GM12865 (cell line): ENCODE data around the gene EFHD2.

ENCODE experiments used
- DNase-seq: peaks from one replicate; pipeline ENCODE4 v3.0.0; 2010; ENCODE audit warnings: low read depth
- H3K4me3 ChIP-seq: 2 replicates; pipeline ENCODE4 v1.5.1; 2011; ENCODE audit warnings: mild to moderate bottlenecking, low read depth, low read length, control low read depth
- TF ChIP-seq, protein P1 (sequence below): IDR thresholded peaks from 2 replicates; pipeline ENCODE4 v1.5.1; 2011; ENCODE audit warnings: low read length, control low read depth, low read depth, inconsistent platforms; ENCODE audit not compliant: insufficient read depth; ENCODE audit errors: missing control alignments

Gene EFHD2

DNA sequence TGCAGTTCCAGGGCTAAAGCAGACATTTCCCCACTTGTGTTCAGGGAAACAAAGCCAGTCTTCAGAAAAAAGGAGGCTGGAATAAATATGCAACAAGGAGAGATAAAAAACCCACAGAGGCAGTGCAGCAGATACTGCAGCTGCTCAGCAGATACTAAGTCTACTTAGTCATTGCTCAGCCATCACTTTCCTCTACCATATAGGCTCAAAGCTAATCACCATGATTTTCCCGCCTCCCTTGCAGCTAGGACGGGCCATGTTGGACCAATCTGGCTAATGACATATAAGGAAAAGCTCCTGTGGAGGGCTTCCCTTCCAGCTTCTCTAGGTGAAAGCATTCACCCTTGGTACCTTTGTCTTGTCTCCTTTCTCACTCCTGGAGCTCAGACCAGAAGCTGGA, 10.0 kb upstream of the EFHD2 start:
- TF ChIP-seq, protein P1, sequence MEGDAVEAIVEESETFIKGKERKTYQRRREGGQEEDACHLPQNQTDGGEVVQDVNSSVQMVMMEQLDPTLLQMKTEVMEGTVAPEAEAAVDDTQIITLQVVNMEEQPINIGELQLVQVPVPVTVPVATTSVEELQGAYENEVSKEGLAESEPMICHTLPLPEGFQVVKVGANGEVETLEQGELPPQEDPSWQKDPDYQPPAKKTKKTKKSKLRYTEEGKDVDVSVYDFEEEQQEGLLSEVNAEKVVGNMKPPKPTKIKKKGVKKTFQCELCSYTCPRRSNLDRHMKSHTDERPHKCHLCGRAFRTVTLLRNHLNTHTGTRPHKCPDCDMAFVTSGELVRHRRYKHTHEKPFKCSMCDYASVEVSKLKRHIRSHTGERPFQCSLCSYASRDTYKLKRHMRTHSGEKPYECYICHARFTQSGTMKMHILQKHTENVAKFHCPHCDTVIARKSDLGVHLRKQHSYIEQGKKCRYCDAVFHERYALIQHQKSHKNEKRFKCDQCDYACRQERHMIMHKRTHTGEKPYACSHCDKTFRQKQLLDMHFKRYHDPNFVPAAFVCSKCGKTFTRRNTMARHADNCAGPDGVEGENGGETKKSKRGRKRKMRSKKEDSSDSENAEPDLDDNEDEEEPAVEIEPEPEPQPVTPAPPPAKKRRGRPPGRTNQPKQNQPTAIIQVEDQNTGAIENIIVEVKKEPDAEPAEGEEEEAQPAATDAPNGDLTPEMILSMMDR, result no peak
- H3K4me3 ChIP-seq, result no peak overlapping the region
- DNase-seq, result no peak

DNA sequence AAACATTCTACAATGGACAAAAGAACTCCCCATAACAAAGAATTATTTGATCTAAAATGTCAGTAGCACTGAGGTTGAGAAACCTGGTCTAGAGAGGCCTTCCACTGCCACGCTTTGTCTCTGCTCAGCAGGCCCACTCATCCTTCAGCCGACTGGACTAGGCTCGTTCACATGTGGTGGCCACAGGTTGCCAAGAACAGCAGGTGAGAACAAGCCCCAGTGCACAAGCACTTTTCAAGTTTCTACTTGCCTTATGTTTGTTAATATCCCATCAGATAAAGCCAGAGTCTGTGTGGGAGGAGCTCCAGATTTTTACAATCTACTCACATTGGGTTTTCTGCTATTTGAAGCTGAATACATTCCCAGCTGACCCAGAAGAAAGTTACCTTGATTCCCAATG, 9.1 kb upstream of the EFHD2 start:
- TF ChIP-seq, protein P1, result no peak
- H3K4me3 ChIP-seq, result no peak overlapping the region
- no peak for DNase-seq

DNA sequence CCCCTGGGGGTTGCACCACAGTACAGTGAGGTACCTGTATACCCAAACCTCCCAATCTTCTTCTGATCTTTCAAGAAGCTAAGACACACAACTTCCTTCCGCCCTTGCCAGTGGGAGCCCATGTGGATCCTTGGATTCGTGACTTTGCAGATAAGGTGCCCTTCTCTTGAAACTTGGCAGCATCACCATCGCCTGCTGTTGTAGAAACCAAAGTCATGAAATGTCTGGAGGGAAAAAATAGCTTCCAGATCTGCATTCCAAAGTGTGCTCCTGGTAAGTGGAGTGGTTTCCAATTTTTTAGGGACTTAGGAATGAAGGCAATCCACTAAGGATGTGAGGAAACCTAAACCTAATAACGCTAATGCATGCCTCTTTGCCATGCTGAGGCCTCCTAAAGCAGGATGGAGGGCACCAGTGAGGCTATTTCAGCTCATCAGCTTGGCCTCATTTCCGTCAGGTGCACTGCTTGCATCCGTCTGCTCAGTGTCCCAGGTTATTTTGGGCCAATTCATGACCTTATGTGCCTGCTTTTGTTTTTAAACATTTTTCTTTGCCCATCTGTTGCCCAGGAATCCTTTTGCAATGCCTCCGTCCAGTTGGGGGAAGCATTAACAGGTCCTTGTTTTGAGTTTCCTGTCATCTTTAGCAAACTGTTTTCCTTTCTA, 8.2 kb upstream of the EFHD2 start:
- no peak overlapping the region for H3K4me3 ChIP-seq
- no peak for DNase-seq
- TF ChIP-seq, protein P1, result no peak

DNA sequence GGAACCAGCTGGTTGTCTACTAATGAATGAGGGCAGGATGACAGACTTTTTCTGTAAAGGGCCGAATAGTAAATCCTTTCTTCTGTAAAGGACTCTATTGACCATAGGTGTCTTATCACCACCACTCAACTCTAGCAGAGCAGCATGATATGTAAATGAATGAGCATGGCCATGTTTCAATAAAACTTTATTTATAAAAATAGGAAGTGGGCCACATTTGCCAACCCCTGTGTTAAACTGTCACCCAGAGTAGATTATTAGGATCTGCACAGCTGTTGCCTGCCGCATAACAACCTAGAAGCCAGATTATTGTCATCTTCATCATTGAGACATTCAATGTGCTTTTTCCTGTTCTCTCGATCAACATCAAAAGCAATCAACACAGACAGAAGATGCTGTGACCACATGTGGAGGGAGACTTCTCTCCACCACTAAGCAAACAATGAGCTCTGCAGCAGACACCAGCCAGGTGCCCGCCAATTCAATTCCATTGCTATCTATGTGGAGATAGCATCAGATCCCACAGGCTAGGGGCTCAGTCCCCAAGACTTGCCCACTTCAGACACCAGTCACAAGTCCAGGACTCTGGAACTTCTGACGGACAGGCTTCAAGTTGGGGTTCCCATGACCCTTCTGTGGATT, 6.8 kb upstream of the EFHD2 start:
- TF ChIP-seq, protein P1, result no peak

GRCh38 chr1:15403962-15404580, 5.6 kb upstream of the EFHD2 start:
- H3K4me3 ChIP-seq, result no peak overlapping the region
- TF ChIP-seq, protein P1, result no peak
- DNase-seq, result no peak

More for the DNA sequence above, 6.8 kb upstream of the EFHD2 start:
- no peak overlapping the region for H3K4me3 ChIP-seq
- no peak for DNase-seq

DNA sequence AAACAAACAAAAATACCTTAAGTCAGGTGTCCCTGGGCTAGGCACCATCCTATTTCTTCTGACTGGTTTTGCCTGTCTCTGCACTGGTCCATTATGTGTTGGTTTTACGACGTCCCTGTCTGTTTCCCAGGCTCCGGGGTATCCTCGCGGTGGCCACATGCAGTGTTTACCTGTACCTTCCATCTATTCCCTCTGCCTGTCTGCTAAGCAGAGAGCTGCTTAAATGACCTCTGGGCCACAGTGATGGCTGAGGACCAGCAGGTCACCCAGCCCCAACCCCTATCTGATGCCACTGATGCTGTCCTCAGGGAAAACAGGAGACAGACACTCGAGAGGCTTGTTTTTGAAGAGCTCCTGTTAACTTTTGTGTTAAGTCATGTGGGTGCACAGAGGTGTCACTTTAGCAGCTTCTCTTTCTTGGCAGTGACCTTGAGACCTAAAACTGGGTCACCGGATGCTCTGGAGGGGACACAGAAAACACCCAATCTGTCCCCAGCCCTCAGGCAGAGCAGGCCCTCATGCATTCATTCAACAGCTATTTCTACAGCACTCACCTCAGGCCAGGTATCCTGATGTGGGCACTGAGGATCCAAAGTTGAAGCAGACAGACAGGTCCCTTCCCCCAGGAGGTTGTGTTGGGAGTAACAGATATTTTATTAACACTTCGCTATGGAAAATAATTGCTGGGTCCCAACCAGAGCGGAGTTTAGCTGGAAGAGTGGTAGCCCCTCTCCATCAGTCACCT, 4.4 kb upstream of the EFHD2 start:
- TF ChIP-seq, protein P1, result no peak
- no peak for DNase-seq
- no peak overlapping the region for H3K4me3 ChIP-seq
